ENCODE results near the gene BLID. TPM values are rescaled to one million over a fixed set of nuclear protein-coding genes. Genes with fewer than 3 reads are reported as not detected.

BLID gene
- total RNA-seq, 2 experiments from 2014 or later = not detected

- no peak for DNase-seq
- no peaks in the 10 kb centered on the region for H3K36me3 Mint-ChIP-seq (ENCODE audit: low read depth)
- H3K27me3 Mint-ChIP-seq = peaks cover 7% of the 10 kb centered on the region
- H3K27ac Mint-ChIP-seq = no peak overlapping the region
- CTCF ChIA-PET = interaction anchor here (1.6 kb wide), 1 partner anchor 10 kb away, joined by 4 read pairs; no protein-coding TSS in a partner anchor
- H3K4me1 Mint-ChIP-seq = no peaks in the 10 kb centered on the region
- no peak overlapping the region for H3K4me3 Mint-ChIP-seq
- POLR2A ChIA-PET = no interaction called here
- no peaks in the 10 kb centered on the region for H3K9me3 Mint-ChIP-seq
Observed at GRCh38 chr11:122107566-122107965, 8.4 kb downstream of the BLID start.

GRCh38 chr11:122107045-122107444 lies 9.0 kb downstream of the BLID start:
- ChIA-PET POLR2A (no interaction called here), CTCF (no interaction called here)
- H3K27ac Mint-ChIP-seq = no peak overlapping the region
- H3K4me3 Mint-ChIP-seq = no peak overlapping the region
- DNase-seq = no peak
- no peaks in the 10 kb centered on the region for H3K36me3 Mint-ChIP-seq (ENCODE audit: low read depth)
- H3K27me3 Mint-ChIP-seq = peaks cover 7% of the 10 kb centered on the region
- H3K9me3 Mint-ChIP-seq = no peaks in the 10 kb centered on the region
- H3K4me1 Mint-ChIP-seq = no peaks in the 10 kb centered on the region

- ChIA-PET CTCF (no interaction called here), POLR2A (no interaction called here)
- Mint-ChIP-seq H3K36me3 (ENCODE audit: low read depth) (no peaks in the 10 kb centered on the region), H3K4me3 (no peak overlapping the region), H3K4me1 (peaks cover 3% of the 10 kb centered on the region), H3K27me3 (peaks cover 9% of the 10 kb centered on the region), H3K9me3 (no peaks in the 10 kb centered on the region), H3K27ac (no peak overlapping the region)
- no peak for DNase-seq
Observed at GRCh38 chr11:122105044-122105758, 10.8 kb downstream of the BLID start.

- H3K27me3 Mint-ChIP-seq = peaks cover 17% of the 10 kb centered on the region
- no peak overlapping the region for H3K27ac Mint-ChIP-seq
- CTCF ChIA-PET = no interaction called here
- no peaks in the 10 kb centered on the region for H3K36me3 Mint-ChIP-seq (ENCODE audit: low read depth)
- H3K9me3 Mint-ChIP-seq = no peaks in the 10 kb centered on the region
- peaks cover 6% of the 10 kb centered on the region for H3K4me1 Mint-ChIP-seq
- DNase-seq = no peak
- no peak overlapping the region for H3K4me3 Mint-ChIP-seq
- POLR2A ChIA-PET = no interaction called here
Observed at GRCh38 chr11:122104341-122104740, 11.7 kb downstream of the BLID start.

- no peaks in the 10 kb centered on the region for H3K36me3 Mint-ChIP-seq (ENCODE audit: low read depth)
- no peak overlapping the region for H3K4me3 Mint-ChIP-seq
- ChIA-PET CTCF (no interaction called here), POLR2A (no interaction called here)
- H3K27me3 Mint-ChIP-seq = peaks cover 20% of the 10 kb centered on the region
- H3K27ac Mint-ChIP-seq = no peak overlapping the region
- H3K4me1 Mint-ChIP-seq = peaks cover 6% of the 10 kb centered on the region
- no peaks in the 10 kb centered on the region for H3K9me3 Mint-ChIP-seq
- no peak for DNase-seq
Observed at GRCh38 chr11:122103726-122104125, 12.3 kb downstream of the BLID start.

- CTCF ChIA-PET = no interaction called here
- H3K27me3 Mint-ChIP-seq = peaks cover 20% of the 10 kb centered on the region
Observed at GRCh38 chr11:122103321-122103720, 12.7 kb downstream of the BLID start.

GRCh38 chr11:122102426-122102825 lies 13.6 kb downstream of the BLID start:
- no peaks in the 10 kb centered on the region for H3K36me3 Mint-ChIP-seq (ENCODE audit: low read depth)
- POLR2A ChIA-PET = no interaction called here
- no peaks in the 10 kb centered on the region for H3K9me3 Mint-ChIP-seq
- peaks cover 29% of the 10 kb centered on the region for H3K27me3 Mint-ChIP-seq
- H3K4me1 Mint-ChIP-seq = peaks cover 6% of the 10 kb centered on the region
- H3K27ac Mint-ChIP-seq = no peak overlapping the region
- DNase-seq = no peak
- H3K4me3 Mint-ChIP-seq = no peak overlapping the region
- CTCF ChIA-PET = no interaction called here

More at GRCh38 chr11:122103321-122103720, 12.7 kb downstream of the BLID start:
- no peaks in the 10 kb centered on the region for H3K36me3 Mint-ChIP-seq (ENCODE audit: low read depth)
- peaks cover 6% of the 10 kb centered on the region for H3K4me1 Mint-ChIP-seq
- no peaks in the 10 kb centered on the region for H3K9me3 Mint-ChIP-seq
- no peak overlapping the region for H3K4me3 Mint-ChIP-seq
- H3K27ac Mint-ChIP-seq = no peak overlapping the region
- DNase-seq = no peak
- POLR2A ChIA-PET = no interaction called here

- Mint-ChIP-seq H3K9me3 (no peaks in the 10 kb centered on the region), H3K36me3 (ENCODE audit: low read depth) (no peaks in the 10 kb centered on the region), H3K27ac (no peak overlapping the region), H3K4me3 (no peak overlapping the region), H3K27me3 (peaks cover 30% of the 10 kb centered on the region), H3K4me1 (peaks cover 6% of the 10 kb centered on the region)
- no peak for DNase-seq
- CTCF ChIA-PET = interaction anchor here (0.6 kb wide), 2 partner anchors 44 to 275 kb away, joined by 3 read pairs; no protein-coding TSS in a partner anchor
- POLR2A ChIA-PET = no interaction called here
Observed at GRCh38 chr11:122101625-122102291, 14.3 kb downstream of the BLID start.

- no peak overlapping the region for H3K4me3 Mint-ChIP-seq
- no peaks in the 10 kb centered on the region for H3K36me3 Mint-ChIP-seq (ENCODE audit: low read depth)
- no peaks in the 10 kb centered on the region for H3K9me3 Mint-ChIP-seq
- DNase-seq = no peak
- peaks cover 27% of the 10 kb centered on the region for H3K27me3 Mint-ChIP-seq
- ChIA-PET CTCF (interaction anchor here (0.7 kb wide), 1 partner anchor 170 kb away, joined by 3 read pairs; no protein-coding TSS in a partner anchor), POLR2A (no interaction called here)
- peaks cover 6% of the 10 kb centered on the region for H3K4me1 Mint-ChIP-seq
- no peak overlapping the region for H3K27ac Mint-ChIP-seq
Observed at GRCh38 chr11:122100756-122101080, 15.3 kb downstream of the BLID start.

- ChIA-PET POLR2A (no interaction called here), CTCF (interaction anchor here (0.7 kb wide), 1 partner anchor 170 kb away, joined by 3 read pairs; no protein-coding TSS in a partner anchor)
- Mint-ChIP-seq H3K9me3 (no peaks in the 10 kb centered on the region), H3K27ac (no peak overlapping the region), H3K36me3 (ENCODE audit: low read depth) (no peaks in the 10 kb centered on the region), H3K27me3 (peaks cover 26% of the 10 kb centered on the region), H3K4me3 (no peak overlapping the region), H3K4me1 (peaks cover 6% of the 10 kb centered on the region)
- no peak for DNase-seq
Observed at GRCh38 chr11:122100037-122100755, 15.8 kb downstream of the BLID start.

GRCh38 chr11:122099374-122100036 lies 16.5 kb downstream of the BLID start:
- Mint-ChIP-seq H3K27me3 (peaks cover 26% of the 10 kb centered on the region), H3K4me3 (no peak overlapping the region), H3K9me3 (no peaks in the 10 kb centered on the region), H3K36me3 (ENCODE audit: low read depth) (no peaks in the 10 kb centered on the region), H3K27ac (no peak overlapping the region), H3K4me1 (peaks cover 6% of the 10 kb centered on the region)
- ChIA-PET POLR2A (no interaction called here), CTCF (no interaction called here)
- no peak for DNase-seq

- CTCF ChIA-PET = no interaction called here
- DNase-seq = no peak
- no peak overlapping the region for H3K4me3 Mint-ChIP-seq
- POLR2A ChIA-PET = no interaction called here
- H3K4me1 Mint-ChIP-seq = peaks cover 6% of the 10 kb centered on the region
- no peak overlapping the region for H3K27ac Mint-ChIP-seq
- H3K27me3 Mint-ChIP-seq = peaks cover 24% of the 10 kb centered on the region
- H3K9me3 Mint-ChIP-seq = no peaks in the 10 kb centered on the region
- no peaks in the 10 kb centered on the region for H3K36me3 Mint-ChIP-seq (ENCODE audit: low read depth)
Observed at GRCh38 chr11:122098261-122098980, 17.6 kb downstream of the BLID start.
